ENCODE results near the gene AHSG.

The AHSG gene

GRCh38 chr3:186664506-186664905 is 51.6 kb downstream of the AHSG start:
- Mint-ChIP-seq H3K27me3 (peaks cover 2% of the 10 kb centered on the region), H3K27ac (no peak overlapping the region), H3K9me3 (ENCODE audit: low read depth) (no peaks in the 10 kb centered on the region), H3K4me1 (ENCODE audit: low read depth) (peaks cover 4% of the 10 kb centered on the region), H3K4me3 (no peak overlapping the region), H3K36me3 (no peaks in the 10 kb centered on the region)

- Mint-ChIP-seq H3K9me3 (ENCODE audit: low read depth) (no peaks in the 10 kb centered on the region), H3K4me1 (ENCODE audit: low read depth) (peaks cover 11% of the 10 kb centered on the region), H3K4me3 (no peak within 1 kb of the TSS), H3K36me3 (no peaks in the 10 kb centered on the region), H3K27ac (no peak within 1 kb of the TSS), H3K27me3 (peaks cover 1% of the 10 kb centered on the region)
Observed at GRCh38 chr3:186665625-186666188, 52.8 kb downstream of the AHSG start, which contains the start of gene HRG. HRG (plus strand) TSS chr3:186666014; CDS start chr3:186666032, 18 bp downstream.

GRCh38 chr3:186668426-186668825 is 55.6 kb downstream of the AHSG start:
- H3K9me3 Mint-ChIP-seq (ENCODE audit: low read depth), result no peaks in the 10 kb centered on the region

GRCh38 chr3:186669378-186670084 is 56.7 kb downstream of the AHSG start:
- Mint-ChIP-seq H3K4me1 (ENCODE audit: low read depth) (peaks cover 11% of the 10 kb centered on the region), H3K36me3 (no peaks in the 10 kb centered on the region), H3K4me3 (no peak overlapping the region), H3K27ac (no peak overlapping the region), H3K27me3 (peaks cover 4% of the 10 kb centered on the region), H3K9me3 (ENCODE audit: low read depth) (no peaks in the 10 kb centered on the region)

More at GRCh38 chr3:186668426-186668825, 55.6 kb downstream of the AHSG start:
- Mint-ChIP-seq H3K27ac (no peak overlapping the region), H3K4me3 (no peak overlapping the region), H3K36me3 (no peaks in the 10 kb centered on the region), H3K4me1 (ENCODE audit: low read depth) (peaks cover 11% of the 10 kb centered on the region), H3K27me3 (peaks cover 3% of the 10 kb centered on the region)

GRCh38 chr3:186670155-186670554 is 57.3 kb downstream of the AHSG start:
- Mint-ChIP-seq H3K9me3 (ENCODE audit: low read depth) (no peaks in the 10 kb centered on the region), H3K27ac (no peak overlapping the region), H3K27me3 (peaks cover 8% of the 10 kb centered on the region), H3K4me3 (no peak overlapping the region), H3K4me1 (ENCODE audit: low read depth) (peaks cover 11% of the 10 kb centered on the region), H3K36me3 (no peaks in the 10 kb centered on the region)
